Measurements from ENCODE around the gene ALS2CL.
A peak's percentile ranks its signal among the peaks of the same experiment; 100 is the strongest.

ALS2CL gene

GRCh38 chr3:46639221-46639620, 54.3 kb downstream of the ALS2CL start:
- Histone ChIP-seq H3K9ac (ENCODE audit: low read depth in 1 of 2, low read length in 2 of 2) (no peak overlapping the region), H3K36me3 (ENCODE audit: control insufficient read depth in 1 of 2, insufficient read depth in 2 of 2, low read length in 2 of 2) (no peaks in the 10 kb centered on the region), H3K27me3 (ENCODE audit: control insufficient read depth in 1 of 2, insufficient read depth in 2 of 2, low read length in 2 of 2) (no peaks in the 10 kb centered on the region), H3K27ac (ENCODE audit: low read depth, low read length) (no peak overlapping the region), H3K4me3 (ENCODE audit: low read depth in 1 of 2, low read length in 2 of 2) (no peak overlapping the region), H3K4me1 (ENCODE audit: control insufficient read depth in 1 of 2, insufficient read depth in 2 of 2, low read length in 2 of 2) (no peaks in the 10 kb centered on the region), H3K9me3 (ENCODE audit: control insufficient read depth in 1 of 2, low read length in 2 of 2) (no peaks in the 10 kb centered on the region)

GRCh38 chr3:46634856-46635255, 58.6 kb downstream of the ALS2CL start:
- H3K9ac ChIP-seq (ENCODE audit: low read depth in 1 of 2, low read length in 2 of 2): no peak overlapping the region
- no peaks in the 10 kb centered on the region for H3K9me3 ChIP-seq (ENCODE audit: control insufficient read depth in 1 of 2, low read length in 2 of 2)
- peaks cover under 1 to 5% of the 10 kb centered on the region in 2 donors for H3K4me1 ChIP-seq (ENCODE audit: control insufficient read depth in 1 of 2, insufficient read depth in 2 of 2, low read length in 2 of 2)
- H3K27ac ChIP-seq (ENCODE audit: low read depth, low read length): no peak overlapping the region
- H3K36me3 ChIP-seq (ENCODE audit: control insufficient read depth in 1 of 2, insufficient read depth in 2 of 2, low read length in 2 of 2): no peaks in the 10 kb centered on the region
- H3K4me3 ChIP-seq (ENCODE audit: low read depth in 1 of 2, low read length in 2 of 2): no peak overlapping the region
- H3K27me3 ChIP-seq (ENCODE audit: control insufficient read depth in 1 of 2, insufficient read depth in 2 of 2, low read length in 2 of 2): no peaks in the 10 kb centered on the region

GRCh38 chr3:46632792-46633191, 60.7 kb downstream of the ALS2CL start:
- Histone ChIP-seq H3K4me3 (ENCODE audit: low read depth in 1 of 2, low read length in 2 of 2) (no peak overlapping the region), H3K4me1 (ENCODE audit: control insufficient read depth in 1 of 2, insufficient read depth in 2 of 2, low read length in 2 of 2) (peaks cover 4 to 5% of the 10 kb centered on the region in 2 donors), H3K9ac (ENCODE audit: low read depth in 1 of 2, low read length in 2 of 2) (no peak overlapping the region), H3K27ac (ENCODE audit: low read depth, low read length) (no peak overlapping the region), H3K36me3 (ENCODE audit: control insufficient read depth in 1 of 2, insufficient read depth in 2 of 2, low read length in 2 of 2) (no peaks in the 10 kb centered on the region), H3K9me3 (ENCODE audit: control insufficient read depth in 1 of 2, low read length in 2 of 2) (no peaks in the 10 kb centered on the region), H3K27me3 (ENCODE audit: control insufficient read depth in 1 of 2, insufficient read depth in 2 of 2, low read length in 2 of 2) (no peaks in the 10 kb centered on the region)

GRCh38 chr3:46629551-46630517, 63.6 kb downstream of the ALS2CL start:
- Histone ChIP-seq H3K4me1 (ENCODE audit: control insufficient read depth in 1 of 2, insufficient read depth in 2 of 2, low read length in 2 of 2) (peaks cover 4 to 5% of the 10 kb centered on the region in 2 donors), H3K27ac (ENCODE audit: low read depth, low read length) (peak overlapping the region; percentile 58), H3K36me3 (ENCODE audit: control insufficient read depth in 1 of 2, insufficient read depth in 2 of 2, low read length in 2 of 2) (no peaks in the 10 kb centered on the region), H3K4me3 (ENCODE audit: low read depth in 1 of 2, low read length in 2 of 2) (peak overlapping the region; percentile 40 to 60), H3K9me3 (ENCODE audit: control insufficient read depth in 1 of 2, low read length in 2 of 2) (no peaks in the 10 kb centered on the region), H3K9ac (ENCODE audit: low read depth in 1 of 2, low read length in 2 of 2) (peak overlapping the region in 1 of 2 donors; percentile 5), H3K27me3 (ENCODE audit: control insufficient read depth in 1 of 2, insufficient read depth in 2 of 2, low read length in 2 of 2) (no peaks in the 10 kb centered on the region)

GRCh38 chr3:46628901-46629369, 64.5 kb downstream of the ALS2CL start:
- Histone ChIP-seq H3K9me3 (ENCODE audit: control insufficient read depth in 1 of 2, low read length in 2 of 2) (no peaks in the 10 kb centered on the region), H3K36me3 (ENCODE audit: control insufficient read depth in 1 of 2, insufficient read depth in 2 of 2, low read length in 2 of 2) (no peaks in the 10 kb centered on the region), H3K4me3 (ENCODE audit: low read depth in 1 of 2, low read length in 2 of 2) (no peak overlapping the region), H3K9ac (ENCODE audit: low read depth in 1 of 2, low read length in 2 of 2) (no peak overlapping the region), H3K27me3 (ENCODE audit: control insufficient read depth in 1 of 2, insufficient read depth in 2 of 2, low read length in 2 of 2) (no peaks in the 10 kb centered on the region), H3K4me1 (ENCODE audit: control insufficient read depth in 1 of 2, insufficient read depth in 2 of 2, low read length in 2 of 2) (peaks cover 4 to 5% of the 10 kb centered on the region in 2 donors), H3K27ac (ENCODE audit: low read depth, low read length) (peak overlapping the region; percentile 26)

- H3K36me3 ChIP-seq (ENCODE audit: control insufficient read depth in 1 of 2, insufficient read depth in 2 of 2, low read length in 2 of 2): no peaks in the 10 kb centered on the region
- no peak overlapping the region for H3K27ac ChIP-seq (ENCODE audit: low read depth, low read length)
- peaks cover 4 to 5% of the 10 kb centered on the region in 2 donors for H3K4me1 ChIP-seq (ENCODE audit: control insufficient read depth in 1 of 2, insufficient read depth in 2 of 2, low read length in 2 of 2)
- H3K4me3 ChIP-seq (ENCODE audit: low read depth in 1 of 2, low read length in 2 of 2): no peak overlapping the region
- H3K9me3 ChIP-seq (ENCODE audit: control insufficient read depth in 1 of 2, low read length in 2 of 2): no peaks in the 10 kb centered on the region
- H3K27me3 ChIP-seq (ENCODE audit: control insufficient read depth in 1 of 2, insufficient read depth in 2 of 2, low read length in 2 of 2): no peaks in the 10 kb centered on the region
- H3K9ac ChIP-seq (ENCODE audit: low read depth in 1 of 2, low read length in 2 of 2): no peak overlapping the region
Observed at GRCh38 chr3:46627078-46627477, 66.4 kb downstream of the ALS2CL start.

GRCh38 chr3:46626039-46626438, 67.4 kb downstream of the ALS2CL start:
- Histone ChIP-seq H3K27me3 (ENCODE audit: control insufficient read depth in 1 of 2, insufficient read depth in 2 of 2, low read length in 2 of 2) (no peaks in the 10 kb centered on the region), H3K9ac (ENCODE audit: low read depth in 1 of 2, low read length in 2 of 2) (no peak overlapping the region), H3K4me1 (ENCODE audit: control insufficient read depth in 1 of 2, insufficient read depth in 2 of 2, low read length in 2 of 2) (peaks cover 4 to 5% of the 10 kb centered on the region in 2 donors), H3K27ac (ENCODE audit: low read depth, low read length) (no peak overlapping the region), H3K9me3 (ENCODE audit: control insufficient read depth in 1 of 2, low read length in 2 of 2) (no peaks in the 10 kb centered on the region), H3K36me3 (ENCODE audit: control insufficient read depth in 1 of 2, insufficient read depth in 2 of 2, low read length in 2 of 2) (no peaks in the 10 kb centered on the region), H3K4me3 (ENCODE audit: low read depth in 1 of 2, low read length in 2 of 2) (no peak overlapping the region)

GRCh38 chr3:46624975-46625490, 68.4 kb downstream of the ALS2CL start:
- H3K9me3 ChIP-seq (ENCODE audit: control insufficient read depth in 1 of 2, low read length in 2 of 2): no peaks in the 10 kb centered on the region
- H3K27ac ChIP-seq (ENCODE audit: low read depth, low read length): no peak overlapping the region
- no peaks in the 10 kb centered on the region for H3K36me3 ChIP-seq (ENCODE audit: control insufficient read depth in 1 of 2, insufficient read depth in 2 of 2, low read length in 2 of 2)
- H3K27me3 ChIP-seq (ENCODE audit: control insufficient read depth in 1 of 2, insufficient read depth in 2 of 2, low read length in 2 of 2): no peaks in the 10 kb centered on the region
- H3K4me3 ChIP-seq (ENCODE audit: low read depth in 1 of 2, low read length in 2 of 2): no peak overlapping the region
- H3K4me1 ChIP-seq (ENCODE audit: control insufficient read depth in 1 of 2, insufficient read depth in 2 of 2, low read length in 2 of 2): peaks cover under 1 to 4% of the 10 kb centered on the region in 2 donors
- no peak overlapping the region for H3K9ac ChIP-seq (ENCODE audit: low read depth in 1 of 2, low read length in 2 of 2)

- no peak overlapping the region for H3K4me3 ChIP-seq (ENCODE audit: low read depth in 1 of 2, low read length in 2 of 2)
- H3K36me3 ChIP-seq (ENCODE audit: control insufficient read depth in 1 of 2, insufficient read depth in 2 of 2, low read length in 2 of 2): no peaks in the 10 kb centered on the region
- H3K27ac ChIP-seq (ENCODE audit: low read depth, low read length): no peak overlapping the region
- H3K27me3 ChIP-seq (ENCODE audit: control insufficient read depth in 1 of 2, insufficient read depth in 2 of 2, low read length in 2 of 2): no peaks in the 10 kb centered on the region
- H3K4me1 ChIP-seq (ENCODE audit: control insufficient read depth in 1 of 2, insufficient read depth in 2 of 2, low read length in 2 of 2): peaks cover 0 to under 1% of the 10 kb centered on the region in 2 donors
- no peaks in the 10 kb centered on the region for H3K9me3 ChIP-seq (ENCODE audit: control insufficient read depth in 1 of 2, low read length in 2 of 2)
- H3K9ac ChIP-seq (ENCODE audit: low read depth in 1 of 2, low read length in 2 of 2): no peak overlapping the region
Observed at GRCh38 chr3:46624533-46624932, 68.9 kb downstream of the ALS2CL start.
